ENCODE results near the gene SFXN1.
"Not testable (repeated sequence)": the region's sequence is repeated elsewhere in the genome, so short reads cannot be mapped to it uniquely, and the experiment has no call there.

SFXN1 gene

DNA sequence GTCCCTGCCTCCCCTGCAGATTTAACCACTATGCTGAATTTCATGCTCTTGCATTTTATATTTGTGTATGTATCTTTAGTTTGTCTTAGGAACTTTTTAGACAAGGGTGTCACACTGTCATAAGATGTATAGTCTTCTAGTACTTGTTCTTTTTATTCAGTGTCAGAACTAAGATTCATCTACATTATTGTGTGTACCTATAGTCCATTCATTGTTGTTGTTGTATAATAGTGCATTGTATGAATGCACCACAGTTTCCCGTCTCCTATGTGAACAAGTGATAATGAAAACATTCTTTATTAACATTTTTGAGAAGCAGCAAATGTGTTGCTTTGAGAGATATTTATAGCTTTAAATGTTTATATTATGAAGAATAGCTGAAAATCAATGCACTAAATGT lies 45.9 kb downstream of the SFXN1 start:
- no peak for DNase-seq
- intact Hi-C loops (cut with DNase I) = no loop called here

- peak in 14 of 42 donors; percentile 14 to 70 (median 42) for DNase-seq
- intact Hi-C loops (cut with DNase I) = no loop called here
Measured at GRCh38 chr5:175526691-175527090, 48.3 kb downstream of the SFXN1 start.

GRCh38 chr5:175531361-175531760 lies 53.0 kb downstream of the SFXN1 start:
- intact Hi-C loops (cut with DNase I) = loop anchor here (5.0 to 10.0 kb wide), 2 partner anchors 163 to 191 kb away; no protein-coding TSS in a partner anchor

DNA sequence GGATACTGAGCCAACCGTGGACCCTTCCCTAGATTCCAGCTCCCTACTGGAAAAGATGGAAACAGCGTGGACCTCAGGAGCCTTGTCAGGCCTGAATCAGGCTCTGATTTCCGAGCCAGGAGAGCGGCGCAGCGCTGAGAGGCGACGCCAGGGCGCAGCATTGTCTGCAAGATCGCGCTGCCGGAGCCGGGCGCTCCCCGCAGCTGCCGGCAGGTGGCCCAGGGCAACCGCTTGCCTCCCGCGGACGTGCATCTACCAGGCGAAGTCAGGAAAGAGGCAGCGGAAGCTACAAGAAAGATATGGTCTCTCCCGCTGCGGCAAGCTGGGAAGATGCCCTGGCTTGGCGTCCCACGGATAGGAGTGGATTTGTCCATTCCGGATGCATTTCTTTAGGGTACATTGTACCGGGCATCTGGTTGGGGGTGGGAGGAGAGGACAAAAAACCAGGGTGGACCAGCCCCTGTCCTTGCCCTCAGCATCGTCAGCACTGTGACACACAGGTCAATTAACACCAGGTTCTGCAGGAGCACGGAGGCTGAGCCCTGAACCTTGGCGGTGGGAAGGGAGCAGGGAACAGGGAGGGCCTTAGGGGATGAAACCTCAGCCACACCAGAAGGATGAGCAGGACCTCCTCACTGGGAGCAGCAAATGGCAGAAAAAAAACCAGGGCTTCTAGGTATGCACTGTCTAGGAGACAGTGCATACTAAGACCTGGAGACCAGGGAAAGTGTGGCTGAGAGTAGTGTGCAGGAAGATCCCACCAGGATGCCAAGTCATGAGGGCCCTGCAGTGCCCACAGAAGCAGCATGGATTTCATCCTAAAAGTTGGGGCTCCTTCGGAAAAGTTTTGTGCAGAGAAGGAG lies 55.9 kb downstream of the SFXN1 start:
- peak; percentile 66 to 95 (median 86) for DNase-seq
- intact Hi-C loops (cut with DNase I) = loop anchor here (5.0 to 10.0 kb wide), 2 partner anchors 160 to 188 kb away; no protein-coding TSS in a partner anchor

More at GRCh38 chr5:175531361-175531760, 53.0 kb downstream of the SFXN1 start:
- DNase-seq = no peak

GRCh38 chr5:175535331-175535730 lies 57.0 kb downstream of the SFXN1 start:
- intact Hi-C loops (cut with DNase I) = loop anchor here (10.0 kb wide), 1 partner anchor 159 kb away; no protein-coding TSS in a partner anchor

DNA sequence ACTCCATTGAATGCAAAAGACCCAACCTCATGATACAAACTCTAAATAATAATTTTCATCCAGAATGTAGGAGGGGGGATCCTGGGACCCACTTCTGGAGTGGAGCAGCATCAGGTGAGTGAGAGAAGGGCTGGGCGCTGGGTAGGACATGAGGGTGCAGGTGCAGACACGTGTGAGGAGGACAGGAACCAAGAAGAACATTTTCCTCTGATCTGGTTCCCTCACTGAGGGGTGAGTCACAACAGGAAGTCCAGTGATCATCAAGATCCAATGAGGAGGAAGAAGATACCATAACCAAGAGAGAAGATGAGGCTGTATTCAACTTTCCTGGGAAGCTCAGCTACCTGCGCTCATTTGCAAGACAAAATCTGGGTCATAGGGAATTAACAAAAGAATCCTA lies 57.4 kb downstream of the SFXN1 start:
- no peak for DNase-seq
- intact Hi-C loops (cut with DNase I) = loop anchor here (10.0 kb wide), 1 partner anchor 159 kb away; no protein-coding TSS in a partner anchor

More at GRCh38 chr5:175535331-175535730, 57.0 kb downstream of the SFXN1 start:
- DNase-seq = not testable (repeated sequence)

GRCh38 chr5:175538576-175538975 lies 60.2 kb downstream of the SFXN1 start:
- no peak for DNase-seq
- intact Hi-C loops (cut with DNase I) = loop anchor here (10.0 kb wide), 1 partner anchor 156 kb away; no protein-coding TSS in a partner anchor

DNA sequence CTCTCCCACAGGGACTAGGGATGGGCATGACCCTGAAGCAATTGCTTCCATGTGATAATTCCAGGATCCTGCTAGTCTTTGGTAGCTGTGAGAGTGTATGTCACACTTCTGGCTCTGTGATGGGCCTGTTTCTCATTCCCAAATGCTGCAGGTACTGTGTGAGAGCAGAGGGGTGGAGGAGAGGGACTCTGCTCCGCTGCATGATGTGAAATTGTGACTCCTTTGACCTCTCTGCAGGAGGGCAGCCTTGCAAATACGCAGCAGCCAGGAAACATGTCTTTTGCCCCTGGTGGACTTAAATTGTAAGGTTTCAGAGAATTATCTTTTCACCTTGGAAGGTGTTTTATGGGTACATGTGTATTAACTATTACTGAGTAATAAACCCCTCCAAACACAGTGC lies 61.6 kb downstream of the SFXN1 start:
- intact Hi-C loops (cut with DNase I) = loop anchor here (10.0 kb wide), 1 partner anchor 155 kb away; no protein-coding TSS in a partner anchor
- DNase-seq = no peak

- DNase-seq = no peak
- intact Hi-C loops (cut with DNase I) = no loop called here
Measured at GRCh38 chr5:175541264-175541663, 62.9 kb downstream of the SFXN1 start.

- intact Hi-C loops (cut with DNase I) = no loop called here
- DNase-seq = no peak
Measured at GRCh38 chr5:175542232-175542965, 64.0 kb downstream of the SFXN1 start.

DNA sequence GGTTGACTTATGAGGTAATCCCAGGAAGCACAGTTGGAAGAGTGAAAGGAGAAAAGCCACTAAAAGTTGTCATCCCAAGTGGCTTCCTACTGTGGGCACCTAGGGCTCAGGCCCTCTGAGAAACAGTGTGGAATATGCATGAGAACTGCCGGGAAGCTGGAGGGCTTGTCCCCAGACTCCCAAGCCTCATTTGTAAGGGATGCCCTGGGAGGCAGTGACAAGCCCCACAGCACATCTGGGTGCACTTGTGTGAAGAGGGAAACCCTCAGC lies 64.5 kb downstream of the SFXN1 start:
- intact Hi-C loops (cut with DNase I) = no loop called here
- no peak for DNase-seq

GRCh38 chr5:175544108-175544511 lies 65.8 kb downstream of the SFXN1 start:
- no peak for DNase-seq
- intact Hi-C loops (cut with DNase I) = no loop called here

- DNase-seq = no peak
- intact Hi-C loops (cut with DNase I) = no loop called here
Measured at GRCh38 chr5:175544586-175544985, 66.2 kb downstream of the SFXN1 start.

GRCh38 chr5:175547842-175548241 lies 69.5 kb downstream of the SFXN1 start:
- intact Hi-C loops (cut with DNase I) = no loop called here
- DNase-seq = no peak

DNA sequence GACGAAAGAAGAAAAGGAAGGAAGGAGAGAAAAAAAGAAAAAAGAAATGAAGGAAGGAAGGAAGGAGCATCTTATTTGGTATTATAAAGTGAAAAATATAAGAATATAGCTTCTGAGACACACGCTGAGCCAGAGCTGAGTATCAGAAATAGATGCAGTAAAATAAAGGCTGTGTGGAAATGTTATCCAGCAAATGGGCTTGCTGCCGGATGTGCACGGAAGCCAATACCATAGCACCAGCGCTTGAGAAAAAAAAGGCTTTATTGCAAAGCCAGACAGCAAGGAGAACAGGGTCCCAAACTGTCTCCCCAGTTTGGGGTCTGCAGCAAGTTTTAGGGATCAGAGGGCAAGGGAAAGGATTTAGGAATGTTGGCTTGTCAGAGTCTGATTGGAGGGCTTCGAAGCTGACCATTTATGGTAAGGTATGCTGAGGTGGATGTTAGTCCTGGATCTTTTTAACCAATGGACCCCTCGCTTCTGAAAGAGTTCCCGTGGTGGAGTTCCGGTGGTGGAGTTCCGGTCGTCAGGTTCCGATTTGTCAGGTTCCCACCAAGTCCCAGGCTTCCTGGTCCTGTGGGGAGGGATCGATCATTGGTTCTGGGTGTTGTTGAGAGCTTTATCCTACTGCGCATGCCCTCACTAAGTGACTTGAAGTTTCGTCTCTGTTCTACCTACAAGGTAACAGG lies 70.4 kb downstream of the SFXN1 start:
- no peak for DNase-seq

GRCh38 chr5:175550055-175550805 lies 71.9 kb downstream of the SFXN1 start:
- intact Hi-C loops (cut with DNase I) = no loop called here
- DNase-seq = no peak

More for the DNA sequence above, 70.4 kb downstream of the SFXN1 start:
- intact Hi-C loops (cut with DNase I) = no loop called here

GRCh38 chr5:175551266-175551665 lies 72.9 kb downstream of the SFXN1 start:
- DNase-seq = no peak
- intact Hi-C loops (cut with DNase I) = no loop called here

DNA sequence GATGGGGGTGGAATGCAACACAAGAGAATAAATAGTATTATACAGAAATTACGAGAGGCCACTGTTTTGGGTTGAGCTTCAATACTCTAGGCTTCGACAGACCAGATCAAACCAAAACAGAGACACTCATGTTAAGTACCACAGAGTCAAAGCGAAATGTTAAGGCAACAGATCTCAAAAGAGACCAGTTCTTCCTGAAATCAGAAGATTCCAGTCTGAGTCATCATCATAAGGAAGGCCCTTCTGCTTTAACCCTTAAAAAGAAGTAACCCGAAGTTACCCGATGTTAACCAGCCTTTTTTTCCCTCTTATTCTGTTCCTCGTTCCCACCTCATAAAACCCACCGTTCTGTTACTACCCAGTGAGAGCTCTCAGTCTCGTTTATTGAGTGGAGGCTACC lies 75.9 kb downstream of the SFXN1 start:
- DNase-seq = no peak
- intact Hi-C loops (cut with DNase I) = no loop called here
